Parathyroid adenoma (tissue), 2 donors: ENCODE results near the gene ATP8B2.

Source experiments
- H2AFZ ChIP-seq: fragments of 300-600 bp; sonication (generic); one replicate; pipeline ENCODE4 v1.7.0; 2017; ENCODE audit warnings: antibody characterized with exemption, mild to moderate bottlenecking
- H3K27ac ChIP-seq: fragments of 300-600 bp; sonication (generic); one replicate; pipeline ENCODE4 v1.7.0; 2017
- H3K27me3 ChIP-seq: fragments of 300-600 bp; sonication (generic); one replicate; pipeline ENCODE4 v1.7.0; 2017; ENCODE audit warnings: low read length; ENCODE audit not compliant: control insufficient read depth, insufficient read depth
- H3K36me3 ChIP-seq: fragments of 300-600 bp; sonication (generic); one replicate; pipeline ENCODE4 v1.7.0; 2017; ENCODE audit warnings: low read length; ENCODE audit not compliant: control insufficient read depth, insufficient read depth
- H3K4me1 ChIP-seq: fragments of 300-600 bp; sonication (generic); one replicate; pipeline ENCODE4 v1.7.0; 2017; ENCODE audit warnings: control low read depth
- H3K4me2 ChIP-seq: fragments of 300-600 bp; sonication (generic); one replicate; pipeline ENCODE4 v1.7.0; 2017; ENCODE audit warnings: low read length
- H3K4me3 ChIP-seq: fragments of 300-600 bp; sonication (generic); one replicate; pipeline ENCODE4 v1.7.0; 2017; ENCODE audit warnings: low read depth, low read length
- H3K79me2 ChIP-seq: fragments of 300-600 bp; sonication (generic); one replicate; pipeline ENCODE4 v1.7.0; 2017; ENCODE audit warnings: control low read depth
- H3K9ac ChIP-seq: fragments of 300-600 bp; sonication (generic); one replicate; pipeline ENCODE4 v1.7.0; 2017; ENCODE audit warnings: mild to moderate bottlenecking
- H3K9me3 ChIP-seq: fragments of 300-600 bp; sonication (generic); one replicate; pipeline ENCODE4 v1.7.0; 2017; ENCODE audit warnings: low read length; ENCODE audit not compliant: control insufficient read depth
- TF ChIP-seq, protein P1 (sequence below): fragments of 300-600 bp; sonication (generic); IDR thresholded peaks from one replicate; pipeline ENCODE4 v1.7.0; 2017; ENCODE audit warnings: antibody characterized with exemption, mild to moderate bottlenecking
- donor health status: primary hyperparathyroidism.

Gene ATP8B2

DNA sequence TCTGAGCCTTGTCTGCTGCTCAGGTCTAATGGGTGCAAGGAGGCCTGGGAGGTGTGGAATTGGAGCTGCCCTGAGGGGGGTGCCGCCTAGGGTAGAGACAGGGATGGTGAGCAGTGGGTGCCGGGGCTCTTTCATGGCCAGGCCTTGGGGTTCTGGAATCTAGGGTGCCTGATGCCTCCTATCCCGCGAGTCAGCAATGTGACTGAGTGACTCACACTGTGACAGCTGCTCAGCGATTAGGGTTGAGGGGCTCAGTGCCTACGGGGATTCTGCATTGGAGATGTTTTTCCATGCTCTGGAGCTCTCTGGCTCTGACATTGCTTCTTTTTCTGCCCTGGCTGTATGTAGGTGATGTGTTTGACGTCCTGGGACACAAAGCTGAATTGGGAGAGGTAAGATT, 16.8 kb downstream of the ATP8B2 start:
- Histone ChIP-seq H3K79me2 (no peaks in the 10 kb centered on the region), H3K36me3 (no peaks in the 10 kb centered on the region), H3K27me3 (no peaks in the 10 kb centered on the region), H3K9me3 (no peaks in the 10 kb centered on the region), H3K27ac (no peak overlapping the region), H3K4me2 (no peak overlapping the region), H3K9ac (no peak overlapping the region), H3K4me3 (no peak overlapping the region), H2AFZ (no peak overlapping the region), H3K4me1 (no peaks in the 10 kb centered on the region)
- TF ChIP-seq, protein P1, sequence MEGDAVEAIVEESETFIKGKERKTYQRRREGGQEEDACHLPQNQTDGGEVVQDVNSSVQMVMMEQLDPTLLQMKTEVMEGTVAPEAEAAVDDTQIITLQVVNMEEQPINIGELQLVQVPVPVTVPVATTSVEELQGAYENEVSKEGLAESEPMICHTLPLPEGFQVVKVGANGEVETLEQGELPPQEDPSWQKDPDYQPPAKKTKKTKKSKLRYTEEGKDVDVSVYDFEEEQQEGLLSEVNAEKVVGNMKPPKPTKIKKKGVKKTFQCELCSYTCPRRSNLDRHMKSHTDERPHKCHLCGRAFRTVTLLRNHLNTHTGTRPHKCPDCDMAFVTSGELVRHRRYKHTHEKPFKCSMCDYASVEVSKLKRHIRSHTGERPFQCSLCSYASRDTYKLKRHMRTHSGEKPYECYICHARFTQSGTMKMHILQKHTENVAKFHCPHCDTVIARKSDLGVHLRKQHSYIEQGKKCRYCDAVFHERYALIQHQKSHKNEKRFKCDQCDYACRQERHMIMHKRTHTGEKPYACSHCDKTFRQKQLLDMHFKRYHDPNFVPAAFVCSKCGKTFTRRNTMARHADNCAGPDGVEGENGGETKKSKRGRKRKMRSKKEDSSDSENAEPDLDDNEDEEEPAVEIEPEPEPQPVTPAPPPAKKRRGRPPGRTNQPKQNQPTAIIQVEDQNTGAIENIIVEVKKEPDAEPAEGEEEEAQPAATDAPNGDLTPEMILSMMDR: no peak

DNA sequence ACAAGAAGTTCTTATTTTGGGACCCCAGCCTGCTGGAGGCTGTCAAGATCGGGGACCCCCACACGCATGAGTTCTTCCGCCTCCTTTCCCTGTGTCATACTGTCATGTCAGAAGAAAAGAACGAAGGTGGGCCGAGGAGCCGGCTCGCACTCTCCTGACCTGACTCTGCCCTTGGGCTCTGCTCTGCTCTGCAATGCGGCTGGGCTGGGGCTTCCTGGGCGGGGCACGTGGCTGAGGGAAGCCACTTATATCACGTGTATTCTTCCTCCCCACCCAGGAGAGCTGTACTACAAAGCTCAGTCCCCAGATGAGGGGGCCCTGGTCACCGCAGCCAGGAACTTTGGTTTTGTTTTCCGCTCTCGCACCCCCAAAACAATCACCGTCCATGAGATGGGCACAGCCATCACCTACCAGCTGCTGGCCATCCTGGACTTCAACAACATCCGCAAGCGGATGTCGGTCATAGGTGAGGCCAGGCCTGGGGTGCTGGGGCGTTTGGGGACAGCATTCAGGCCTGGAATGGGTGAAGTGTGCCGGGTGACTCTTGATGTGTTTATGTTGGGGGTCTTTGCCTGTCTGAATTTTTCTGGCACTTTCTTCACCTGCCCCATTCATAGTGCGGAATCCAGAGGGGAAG, 17.6 kb downstream of the ATP8B2 start:
- Histone ChIP-seq H3K4me3 (no peak overlapping the region), H3K9me3 (no peaks in the 10 kb centered on the region), H3K27me3 (no peaks in the 10 kb centered on the region), H3K27ac (no peak overlapping the region), H3K79me2 (no peaks in the 10 kb centered on the region), H3K36me3 (no peaks in the 10 kb centered on the region), H3K4me1 (no peaks in the 10 kb centered on the region), H2AFZ (no peak overlapping the region), H3K4me2 (no peak overlapping the region), H3K9ac (no peak overlapping the region)
- TF ChIP-seq, protein P1: no peak

DNA sequence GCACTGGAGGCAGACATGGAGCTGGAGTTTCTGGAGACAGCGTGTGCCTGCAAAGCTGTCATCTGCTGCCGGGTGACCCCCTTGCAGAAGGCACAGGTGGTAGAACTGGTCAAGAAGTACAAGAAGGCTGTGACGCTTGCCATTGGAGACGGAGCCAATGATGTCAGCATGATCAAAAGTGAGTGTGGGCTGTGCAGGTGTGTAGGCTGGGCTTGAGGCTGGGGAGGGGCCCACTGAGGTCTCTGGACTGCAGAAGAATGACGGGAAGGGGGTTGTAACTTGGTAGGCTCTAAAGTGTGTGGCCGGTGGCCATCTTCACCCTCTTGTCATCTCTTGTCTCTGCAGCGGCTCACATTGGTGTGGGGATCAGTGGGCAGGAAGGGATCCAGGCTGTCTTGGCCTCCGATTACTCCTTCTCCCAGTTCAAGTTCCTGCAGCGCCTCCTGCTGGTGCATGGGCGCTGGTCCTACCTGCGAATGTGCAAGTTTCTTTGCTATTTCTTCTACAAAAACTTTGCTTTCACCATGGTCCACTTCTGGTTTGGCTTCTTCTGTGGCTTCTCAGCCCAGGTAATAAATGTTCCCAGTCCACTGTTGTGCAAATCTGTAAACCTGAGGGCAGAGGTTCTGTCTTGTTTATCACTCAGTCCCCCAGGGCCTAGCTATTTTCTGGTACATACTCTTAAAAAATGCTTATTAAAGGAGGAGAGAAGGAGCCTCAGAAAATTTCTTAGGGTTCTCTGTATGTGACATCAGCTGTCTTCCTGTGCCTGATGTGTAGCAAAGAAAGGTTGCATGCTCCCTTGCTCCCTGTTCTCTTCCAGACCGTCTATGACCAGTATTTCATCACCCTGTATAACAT, 19.9 kb downstream of the ATP8B2 start:
- Histone ChIP-seq H3K4me3 (no peak overlapping the region), H3K4me2 (no peak overlapping the region), H2AFZ (no peak overlapping the region), H3K9ac (no peak overlapping the region), H3K36me3 (no peaks in the 10 kb centered on the region), H3K27me3 (no peaks in the 10 kb centered on the region), H3K4me1 (no peaks in the 10 kb centered on the region), H3K79me2 (no peaks in the 10 kb centered on the region), H3K9me3 (no peaks in the 10 kb centered on the region), H3K27ac (no peak overlapping the region)
- TF ChIP-seq, protein P1: peak; percentile 24

DNA sequence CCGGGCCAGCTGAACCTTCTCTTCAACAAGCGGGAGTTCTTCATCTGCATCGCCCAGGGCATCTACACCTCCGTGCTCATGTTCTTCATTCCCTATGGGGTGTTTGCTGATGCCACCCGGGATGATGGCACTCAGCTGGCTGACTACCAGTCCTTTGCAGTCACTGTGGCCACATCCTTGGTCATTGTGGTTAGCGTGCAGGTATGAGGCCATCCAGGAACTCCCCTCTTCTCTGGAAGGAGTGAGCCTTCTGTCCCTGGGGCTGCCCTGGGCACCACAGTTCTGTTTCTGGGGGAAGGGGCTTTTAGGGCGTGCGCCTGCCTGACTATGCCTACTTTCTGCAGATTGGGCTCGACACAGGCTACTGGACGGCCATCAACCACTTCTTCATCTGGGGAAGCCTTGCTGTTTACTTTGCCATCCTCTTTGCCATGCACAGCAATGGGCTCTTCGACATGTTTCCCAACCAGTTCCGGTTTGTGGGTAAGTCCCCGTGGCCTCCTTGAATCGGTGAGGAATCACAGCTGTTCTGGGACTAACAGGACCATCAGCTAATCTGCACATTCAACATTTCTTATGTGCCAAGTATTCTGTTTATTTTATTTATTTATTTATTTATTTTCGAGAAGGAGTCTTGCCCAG, 21.1 kb downstream of the ATP8B2 start:
- Histone ChIP-seq H3K4me3 (no peak overlapping the region), H3K79me2 (no peaks in the 10 kb centered on the region), H3K9ac (no peak overlapping the region), H3K4me2 (no peak overlapping the region), H3K27me3 (no peaks in the 10 kb centered on the region), H3K27ac (no peak overlapping the region), H3K9me3 (no peaks in the 10 kb centered on the region), H3K36me3 (no peaks in the 10 kb centered on the region), H3K4me1 (no peaks in the 10 kb centered on the region), H2AFZ (no peak overlapping the region)
- TF ChIP-seq, protein P1: no peak
